PC-9 (cell line): Measurements from ENCODE around the gene PDE4D.
A peak's percentile ranks its signal among the peaks of the same experiment; 100 is the strongest.

Experiments
- EZH2 ChIP-seq: fragments of 200-600 bp; sonication (generic); IDR thresholded peaks from 2 replicates; pipeline ENCODE4 v1.8.0; 2017; ENCODE audit warnings: antibody characterized with exemption, low read depth
- TF ChIP-seq, protein P1 (sequence below): fragments of 200-600 bp; sonication (generic); conservative IDR thresholded peaks from 2 replicates; pipeline ENCODE4 v1.6.1; 2017; ENCODE audit warnings: mixed run types, antibody characterized with exemption, mild to moderate bottlenecking, moderate library complexity

DNA sequence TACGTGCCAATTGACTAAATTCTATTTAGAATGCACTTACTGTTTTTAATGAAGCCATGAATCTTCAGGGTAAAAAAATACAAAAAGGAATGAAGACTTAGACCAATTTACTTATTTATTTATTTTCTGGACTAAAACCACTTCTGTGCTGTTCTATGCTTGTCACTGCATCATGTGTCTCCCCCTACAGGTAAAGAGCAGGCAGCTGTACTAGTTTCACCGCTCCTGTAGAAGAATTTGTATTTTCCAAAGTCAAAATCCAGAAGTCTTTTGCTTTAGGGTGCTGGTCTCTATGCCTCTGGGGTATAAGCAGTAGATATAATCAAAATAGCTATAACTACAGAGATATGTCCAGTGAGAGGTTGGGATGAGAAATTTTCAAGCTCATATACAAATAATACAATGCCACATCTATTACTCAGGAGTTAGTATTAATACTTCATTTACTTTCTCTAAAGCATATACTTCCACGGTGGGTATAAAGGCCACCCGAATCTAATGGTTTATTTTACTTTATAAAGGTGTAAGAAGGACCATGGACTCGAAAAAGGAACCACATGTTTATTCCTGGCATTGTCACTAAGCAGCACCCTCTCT, 719.2 kb downstream of the PDE4D start:
- TF ChIP-seq, protein P1, sequence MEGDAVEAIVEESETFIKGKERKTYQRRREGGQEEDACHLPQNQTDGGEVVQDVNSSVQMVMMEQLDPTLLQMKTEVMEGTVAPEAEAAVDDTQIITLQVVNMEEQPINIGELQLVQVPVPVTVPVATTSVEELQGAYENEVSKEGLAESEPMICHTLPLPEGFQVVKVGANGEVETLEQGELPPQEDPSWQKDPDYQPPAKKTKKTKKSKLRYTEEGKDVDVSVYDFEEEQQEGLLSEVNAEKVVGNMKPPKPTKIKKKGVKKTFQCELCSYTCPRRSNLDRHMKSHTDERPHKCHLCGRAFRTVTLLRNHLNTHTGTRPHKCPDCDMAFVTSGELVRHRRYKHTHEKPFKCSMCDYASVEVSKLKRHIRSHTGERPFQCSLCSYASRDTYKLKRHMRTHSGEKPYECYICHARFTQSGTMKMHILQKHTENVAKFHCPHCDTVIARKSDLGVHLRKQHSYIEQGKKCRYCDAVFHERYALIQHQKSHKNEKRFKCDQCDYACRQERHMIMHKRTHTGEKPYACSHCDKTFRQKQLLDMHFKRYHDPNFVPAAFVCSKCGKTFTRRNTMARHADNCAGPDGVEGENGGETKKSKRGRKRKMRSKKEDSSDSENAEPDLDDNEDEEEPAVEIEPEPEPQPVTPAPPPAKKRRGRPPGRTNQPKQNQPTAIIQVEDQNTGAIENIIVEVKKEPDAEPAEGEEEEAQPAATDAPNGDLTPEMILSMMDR = peak; percentile 87
- TF ChIP-seq EZH2 = no peak
